Naive thymus-derived CD8-positive, alpha-beta T cell (primary cell): ENCODE results near the gene LRRK1. TPM values are rescaled to one million over a fixed set of nuclear protein-coding genes. Genes with fewer than 3 reads are reported as not detected.
A peak's percentile ranks its signal among the peaks of the same experiment; 100 is the strongest.

Experiments
- ATAC-seq, 2 donors: fragments of 150-1000 bp; cut with Tn5 transposase in 1 of 2; sonication (Bioruptor Pico), chemical (Tn5 transposase) in 1 of 2; 1 replicate in 1 of 2; 2 replicates in 1 of 2; pipeline ENCODE4 v1.10.0; 2021; ENCODE audit warnings: mild to moderate bottlenecking in 2 of 2, moderate library complexity in 2 of 2
- POLR2A ChIA-PET: fragments of 350-600 bp; sonication (Branson Sonifier 250); formaldehyde crosslinking; loops from one replicate; lab custom pipeline; 2021; ENCODE audit warnings: antibody characterized with exemption; lab: Charles Lee
- DNase-seq, 10 donors: peaks; one replicate each; pipeline versions ENCODE4 v3.0.0 to v3.0.0-alpha.2; 2020 to 2022
- H3K27ac Mint-ChIP-seq, 10 donors: one replicate each; pipeline ENCODE4 v1.8.0; 2020 to 2022; ENCODE audit warnings: mild to moderate bottlenecking in 10 of 10, mixed read lengths in 10 of 10, moderate library complexity in 4 of 10, inconsistent platforms in 1 of 10
- H3K27me3 Mint-ChIP-seq, 5 donors: one replicate each; pipeline ENCODE4 v1.8.0; 2021 to 2022; ENCODE audit warnings: mixed read lengths in 5 of 5
- H3K36me3 Mint-ChIP-seq, 3 donors: one replicate each; pipeline ENCODE4 v1.8.0; 2020 to 2022; ENCODE audit warnings: mixed read lengths in 3 of 3, mild to moderate bottlenecking in 2 of 3, inconsistent platforms in 1 of 3
- H3K4me1 Mint-ChIP-seq, 4 donors: one replicate each; pipeline ENCODE4 v1.8.0; 2021 to 2022; ENCODE audit warnings: mixed read lengths in 4 of 4
- H3K4me3 Mint-ChIP-seq, 10 donors: one replicate each; pipeline ENCODE4 v1.8.0; 2020 to 2022; ENCODE audit warnings: mild to moderate bottlenecking in 10 of 10, mixed read lengths in 10 of 10, moderate library complexity in 6 of 10, inconsistent platforms in 1 of 10
- H3K9me3 Mint-ChIP-seq, 9 donors: one replicate each; pipeline ENCODE4 v1.8.0; 2020 to 2022; ENCODE audit warnings: mixed read lengths in 9 of 9, mild to moderate bottlenecking in 3 of 9, inconsistent platforms in 1 of 9, moderate library complexity in 1 of 9
- polyA plus RNA-seq, 3 donors: library from polyadenylated mRNA; unstranded; fragments of 300-500 nt; fragmentation: Illumina TruSeq; gene quantifications; one replicate each; pipeline ENCODE4 v1.2.3, GENCODE V29; 2021
- total RNA-seq, 8 experiments: library from RNA in 2 of 8; stranded (reverse) in 2 of 8; gene quantifications; one replicate each; pipeline ENCODE4 v1.2.3 and lab custom pipeline; 2021 to 2026

The LRRK1 gene
- total and polyA plus RNA-seq, 5 experiments from 2014 or later = 0.78 to 2.7 TPM; not detected in 3

DNA sequence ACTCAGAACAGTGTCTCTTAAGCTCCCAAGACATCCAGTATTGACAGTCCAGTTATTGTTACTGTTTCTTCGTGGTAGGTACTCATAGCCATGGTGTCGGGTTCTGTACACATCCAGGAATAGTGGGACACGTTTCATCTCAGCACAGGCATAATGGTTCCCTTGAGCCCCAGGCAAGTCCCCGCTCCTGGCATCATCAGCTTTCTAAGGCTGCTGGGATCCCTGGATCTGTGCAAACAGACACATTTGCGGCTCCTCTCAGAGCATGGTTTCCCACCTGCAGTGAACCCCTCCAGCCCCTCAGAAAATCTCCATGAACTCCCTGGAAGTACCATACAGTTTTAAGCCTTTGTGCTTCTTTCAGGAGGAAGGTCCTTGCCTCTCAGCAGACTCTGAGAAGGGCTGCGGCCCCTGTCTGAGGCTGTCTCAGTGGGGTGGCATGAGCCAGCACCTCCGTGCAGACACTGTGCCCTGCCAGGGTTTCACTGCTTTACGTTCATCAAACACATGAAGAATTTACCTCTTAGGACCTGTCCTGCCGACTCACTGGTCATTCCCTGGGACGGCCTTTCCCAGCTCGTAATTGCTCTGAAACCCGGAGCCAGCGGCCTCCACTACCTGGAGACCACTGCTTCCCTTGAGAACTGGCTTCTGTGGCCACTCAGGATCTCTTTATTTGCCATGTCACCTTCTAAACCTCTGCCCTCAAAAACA, 124.9 kb downstream of the LRRK1 start:
- Mint-ChIP-seq H3K4me3 (no peak overlapping the region), H3K36me3 (peaks cover 0 to 21% (median 1%) of the 10 kb centered on the region in 3 donors), H3K4me1 (no peaks in the 10 kb centered on the region), H3K27ac (no peak overlapping the region), H3K27me3 (peaks cover 7 to 42% (median 29%) of the 10 kb centered on the region in 5 donors), H3K9me3 (peaks cover 0 to 25% (median 9%) of the 10 kb centered on the region in 9 donors)
- POLR2A ChIA-PET = no interaction called here
- DNase-seq = peak in 1 of 10 donors; percentile 10
- ATAC-seq = no peak

- DNase-seq (no peak), ATAC-seq (no peak)
- Mint-ChIP-seq H3K27ac (no peak overlapping the region), H3K36me3 (peaks cover 0 to 15% (median 1%) of the 10 kb centered on the region in 3 donors), H3K4me1 (no peaks in the 10 kb centered on the region), H3K4me3 (no peak overlapping the region), H3K9me3 (peaks cover 0 to 25% (median 9%) of the 10 kb centered on the region in 9 donors), H3K27me3 (peaks cover 5 to 41% (median 29%) of the 10 kb centered on the region in 5 donors)
- POLR2A ChIA-PET = no interaction called here
Observed at GRCh38 chr15:101044625-101045235, 125.6 kb downstream of the LRRK1 start.

GRCh38 chr15:101045236-101045646, 126.1 kb downstream of the LRRK1 start:
- POLR2A ChIA-PET = no interaction called here

GRCh38 chr15:101045835-101046691, 126.9 kb downstream of the LRRK1 start:
- ATAC-seq = no peak
- DNase-seq = peak in 1 of 10 donors; percentile 7
- POLR2A ChIA-PET = no interaction called here
- Mint-ChIP-seq H3K4me1 (no peaks in the 10 kb centered on the region), H3K27ac (no peak overlapping the region), H3K36me3 (peaks cover 0 to 12% (median 1%) of the 10 kb centered on the region in 3 donors), H3K27me3 (peaks cover 2 to 33% (median 26%) of the 10 kb centered on the region in 5 donors), H3K4me3 (no peak overlapping the region), H3K9me3 (peaks cover 0 to 14% (median 9%) of the 10 kb centered on the region in 9 donors)

More at GRCh38 chr15:101045236-101045646, 126.1 kb downstream of the LRRK1 start:
- Mint-ChIP-seq H3K36me3 (peaks cover 0 to 15% (median 1%) of the 10 kb centered on the region in 3 donors), H3K9me3 (peaks cover 0 to 22% (median 9%) of the 10 kb centered on the region in 9 donors), H3K4me3 (no peak overlapping the region), H3K4me1 (no peaks in the 10 kb centered on the region), H3K27me3 (peaks cover 5 to 41% (median 29%) of the 10 kb centered on the region in 5 donors), H3K27ac (no peak overlapping the region)
- DNase-seq (peak in 1 of 10 donors; percentile 12), ATAC-seq (no peak)

DNA sequence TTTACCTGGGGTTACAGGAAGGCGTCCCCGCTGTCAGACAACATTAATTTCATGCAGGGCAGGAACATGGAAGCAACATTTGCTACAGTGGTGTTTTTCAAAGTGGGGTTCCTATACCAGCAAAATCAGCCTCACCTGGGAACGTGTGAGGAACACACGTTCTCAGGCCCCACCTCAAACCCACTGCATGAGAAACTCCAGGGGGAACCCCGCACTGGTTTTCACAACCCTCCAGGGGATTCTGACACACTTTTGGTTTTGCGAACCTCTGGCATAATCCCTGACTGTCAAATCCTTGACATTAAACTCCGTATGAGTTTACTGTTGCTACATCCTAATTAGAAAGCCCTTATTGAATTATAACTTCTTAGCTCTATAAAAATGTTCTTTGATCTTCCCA, 127.7 kb downstream of the LRRK1 start:
- H3K4me3 Mint-ChIP-seq = no peak overlapping the region
- no peak for ATAC-seq
- H3K27me3 Mint-ChIP-seq = peaks cover under 1 to 26% (median 20%) of the 10 kb centered on the region in 5 donors
- no peak for DNase-seq
- H3K9me3 Mint-ChIP-seq = peaks cover 0 to 6% (median 2%) of the 10 kb centered on the region in 9 donors
- H3K36me3 Mint-ChIP-seq = peaks cover 0 to 4% (median 1%) of the 10 kb centered on the region in 3 donors
- H3K27ac Mint-ChIP-seq = no peak overlapping the region
- H3K4me1 Mint-ChIP-seq = no peaks in the 10 kb centered on the region
- POLR2A ChIA-PET = no interaction called here

GRCh38 chr15:101047301-101047781, 128.2 kb downstream of the LRRK1 start:
- peaks cover 0 to 1% (median 0%) of the 10 kb centered on the region in 9 donors for H3K9me3 Mint-ChIP-seq
- H3K27me3 Mint-ChIP-seq = peaks cover 0 to 22% (median 16%) of the 10 kb centered on the region in 5 donors
- ATAC-seq = no peak
- H3K4me1 Mint-ChIP-seq = no peaks in the 10 kb centered on the region
- no peak overlapping the region for H3K27ac Mint-ChIP-seq
- peak in 1 of 10 donors; percentile 9 for DNase-seq
- POLR2A ChIA-PET = no interaction called here
- peaks cover 0 to 1% (median 0%) of the 10 kb centered on the region in 3 donors for H3K36me3 Mint-ChIP-seq
- H3K4me3 Mint-ChIP-seq = no peak overlapping the region

- peaks cover 0 to 1% (median 0%) of the 10 kb centered on the region in 3 donors for H3K36me3 Mint-ChIP-seq
- ATAC-seq (no peak), DNase-seq (no peak)
- no peaks in the 10 kb centered on the region for H3K9me3 Mint-ChIP-seq
- H3K27me3 Mint-ChIP-seq = peaks cover 0 to 15% (median 11%) of the 10 kb centered on the region in 5 donors
- no peak overlapping the region for H3K27ac Mint-ChIP-seq
- POLR2A ChIA-PET = no interaction called here
- H3K4me3 Mint-ChIP-seq = no peak overlapping the region
- H3K4me1 Mint-ChIP-seq = no peaks in the 10 kb centered on the region
Observed at GRCh38 chr15:101048176-101048575, 129.0 kb downstream of the LRRK1 start.

DNA sequence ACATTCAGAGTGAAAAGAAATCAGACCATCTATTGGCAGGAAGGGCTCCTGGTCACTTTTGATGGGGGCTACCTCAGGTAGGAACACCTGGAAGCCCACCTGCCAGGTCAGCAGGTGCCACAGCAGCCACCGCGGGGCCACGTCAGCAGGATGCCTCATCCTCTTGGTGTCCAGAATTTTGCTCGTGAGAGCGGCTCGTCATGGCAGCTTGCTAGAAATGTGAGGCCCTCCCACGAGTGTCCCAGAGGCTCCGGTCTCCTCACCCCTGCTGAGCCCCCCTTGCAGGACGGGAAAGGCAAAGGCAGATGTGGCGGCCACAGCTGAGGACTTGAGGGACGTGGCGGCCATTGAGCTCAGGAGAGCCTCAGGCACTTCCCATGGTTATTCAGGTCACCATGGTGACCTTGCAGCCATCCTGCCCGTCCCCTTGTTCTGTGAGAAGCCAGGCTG, 129.4 kb downstream of the LRRK1 start:
- H3K4me3 Mint-ChIP-seq = no peak overlapping the region
- peak in 1 of 10 donors; percentile 12 for DNase-seq
- H3K27me3 Mint-ChIP-seq = peaks cover 0 to 14% (median 10%) of the 10 kb centered on the region in 5 donors
- no peaks in the 10 kb centered on the region for H3K9me3 Mint-ChIP-seq
- H3K36me3 Mint-ChIP-seq = peaks cover 0 to 1% (median 0%) of the 10 kb centered on the region in 3 donors
- no peak for ATAC-seq
- no peak overlapping the region for H3K27ac Mint-ChIP-seq
- POLR2A ChIA-PET = no interaction called here
- no peaks in the 10 kb centered on the region for H3K4me1 Mint-ChIP-seq

DNA sequence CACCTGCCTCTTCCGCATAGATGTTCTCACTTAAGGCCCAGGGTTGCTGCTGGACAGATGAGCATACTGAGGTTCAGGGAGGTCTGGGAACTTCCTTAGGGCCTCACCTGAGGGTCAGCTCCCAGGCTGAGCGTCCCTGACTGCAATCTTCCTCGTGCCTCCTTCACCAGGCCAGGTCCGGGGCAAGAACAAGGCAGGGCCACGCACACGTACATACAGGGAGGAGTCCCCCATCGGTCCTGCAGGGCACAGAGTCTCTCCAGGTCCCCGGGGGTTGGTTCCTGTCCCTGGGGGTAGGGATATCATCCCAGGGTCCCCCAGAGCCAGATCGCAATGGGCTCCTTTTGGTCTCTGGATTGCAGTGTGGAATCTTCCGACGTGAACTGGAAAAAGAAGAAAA, 130.1 kb downstream of the LRRK1 start:
- DNase-seq = peak in 1 of 10 donors; percentile 3

GRCh38 chr15:101049856-101050622, 130.9 kb downstream of the LRRK1 start:
- H3K36me3 Mint-ChIP-seq = peaks cover 0 to 1% (median 0%) of the 10 kb centered on the region in 3 donors
- H3K4me3 Mint-ChIP-seq = no peak overlapping the region
- peaks cover 0 to 2% (median under 1%) of the 10 kb centered on the region in 5 donors for H3K27me3 Mint-ChIP-seq
- DNase-seq (peak in 1 of 10 donors; percentile 6), ATAC-seq (no peak)
- no peak overlapping the region for H3K27ac Mint-ChIP-seq
- H3K9me3 Mint-ChIP-seq = no peaks in the 10 kb centered on the region
- POLR2A ChIA-PET = no interaction called here
- H3K4me1 Mint-ChIP-seq = no peaks in the 10 kb centered on the region

More for the DNA sequence above, 130.1 kb downstream of the LRRK1 start:
- Mint-ChIP-seq H3K4me1 (no peaks in the 10 kb centered on the region), H3K9me3 (no peaks in the 10 kb centered on the region), H3K27me3 (peaks cover 0 to 10% (median 8%) of the 10 kb centered on the region in 5 donors), H3K27ac (peak overlapping the region in 1 of 10 donors; percentile 28), H3K4me3 (no peak overlapping the region), H3K36me3 (peaks cover 0 to 1% (median 0%) of the 10 kb centered on the region in 3 donors)
- ATAC-seq = no peak
- POLR2A ChIA-PET = no interaction called here

GRCh38 chr15:101050623-101051290, 131.6 kb downstream of the LRRK1 start:
- no peak overlapping the region for H3K4me3 Mint-ChIP-seq

More at GRCh38 chr15:101050623-101051290, 131.6 kb downstream of the LRRK1 start:
- Mint-ChIP-seq H3K27ac (no peak overlapping the region), H3K9me3 (no peaks in the 10 kb centered on the region), H3K27me3 (peaks cover 0 to 2% (median 0%) of the 10 kb centered on the region in 5 donors), H3K36me3 (no peaks in the 10 kb centered on the region), H3K4me1 (no peaks in the 10 kb centered on the region)
- ATAC-seq = no peak
- DNase-seq = no peak
- POLR2A ChIA-PET = no interaction called here
